Panc1 (cell line): ENCODE results near the gene VTN.
A peak's percentile ranks its signal among the peaks of the same experiment; 100 is the strongest.

ENCODE experiments used
- POLR2AphosphoS5 ChIP-seq: IDR thresholded peaks from 2 replicates; pipeline ENCODE4 v1.6.1; 2012; ENCODE audit warnings: mild to moderate bottlenecking, low read depth, low read length, moderate library complexity
- SIN3A ChIP-seq: IDR thresholded peaks from 2 replicates; pipeline ENCODE4 v1.6.1; 2012; ENCODE audit warnings: low read depth, mild to moderate bottlenecking, low read length, moderate library complexity, borderline replicate concordance; ENCODE audit not compliant: insufficient read depth
- TF ChIP-seq, protein P1 (sequence below): fragments of 450-650 bp; IDR thresholded peaks from 2 replicates; pipeline ENCODE4 v1.5.1; 2017; ENCODE audit warnings: mild to moderate bottlenecking
- TF ChIP-seq, protein P2 (sequence below), 2 experiments: IDR thresholded peaks; 2 replicates each; pipeline ENCODE4 v1.6.1; 2011 to 2012; ENCODE audit warnings: low read depth in 2 of 2, control low read depth in 1 of 2, low read length in 1 of 2, mild to moderate bottlenecking in 1 of 2, moderate library complexity in 1 of 2; ENCODE audit not compliant: insufficient read depth in 1 of 2

DNA sequence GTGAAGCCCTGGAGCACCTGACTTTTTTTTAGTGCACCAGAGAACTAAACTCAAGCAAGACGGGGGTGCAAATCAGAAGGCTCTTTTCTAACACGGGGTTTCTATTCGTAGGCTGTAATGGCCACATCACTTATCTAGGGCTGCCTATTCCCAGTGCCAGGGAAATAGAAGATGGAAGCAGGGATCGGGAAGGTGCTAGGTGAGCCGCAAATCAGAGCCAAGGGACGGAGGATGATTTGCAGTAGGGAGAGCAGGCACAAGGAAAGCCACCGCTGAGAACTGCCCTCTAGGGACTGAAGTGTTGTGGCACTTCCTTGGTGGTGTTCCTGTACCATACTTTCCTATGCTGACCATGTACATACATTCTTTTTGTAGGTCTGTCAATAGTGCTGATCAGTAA, 43.7 kb upstream of the VTN start:
- TF ChIP-seq, protein P1, sequence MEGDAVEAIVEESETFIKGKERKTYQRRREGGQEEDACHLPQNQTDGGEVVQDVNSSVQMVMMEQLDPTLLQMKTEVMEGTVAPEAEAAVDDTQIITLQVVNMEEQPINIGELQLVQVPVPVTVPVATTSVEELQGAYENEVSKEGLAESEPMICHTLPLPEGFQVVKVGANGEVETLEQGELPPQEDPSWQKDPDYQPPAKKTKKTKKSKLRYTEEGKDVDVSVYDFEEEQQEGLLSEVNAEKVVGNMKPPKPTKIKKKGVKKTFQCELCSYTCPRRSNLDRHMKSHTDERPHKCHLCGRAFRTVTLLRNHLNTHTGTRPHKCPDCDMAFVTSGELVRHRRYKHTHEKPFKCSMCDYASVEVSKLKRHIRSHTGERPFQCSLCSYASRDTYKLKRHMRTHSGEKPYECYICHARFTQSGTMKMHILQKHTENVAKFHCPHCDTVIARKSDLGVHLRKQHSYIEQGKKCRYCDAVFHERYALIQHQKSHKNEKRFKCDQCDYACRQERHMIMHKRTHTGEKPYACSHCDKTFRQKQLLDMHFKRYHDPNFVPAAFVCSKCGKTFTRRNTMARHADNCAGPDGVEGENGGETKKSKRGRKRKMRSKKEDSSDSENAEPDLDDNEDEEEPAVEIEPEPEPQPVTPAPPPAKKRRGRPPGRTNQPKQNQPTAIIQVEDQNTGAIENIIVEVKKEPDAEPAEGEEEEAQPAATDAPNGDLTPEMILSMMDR: peak; percentile 12; the same call in 1 of the 2 replicates
- TF ChIP-seq SIN3A: no peak
- no peak for TF ChIP-seq POLR2AphosphoS5
- TF ChIP-seq, protein P2, sequence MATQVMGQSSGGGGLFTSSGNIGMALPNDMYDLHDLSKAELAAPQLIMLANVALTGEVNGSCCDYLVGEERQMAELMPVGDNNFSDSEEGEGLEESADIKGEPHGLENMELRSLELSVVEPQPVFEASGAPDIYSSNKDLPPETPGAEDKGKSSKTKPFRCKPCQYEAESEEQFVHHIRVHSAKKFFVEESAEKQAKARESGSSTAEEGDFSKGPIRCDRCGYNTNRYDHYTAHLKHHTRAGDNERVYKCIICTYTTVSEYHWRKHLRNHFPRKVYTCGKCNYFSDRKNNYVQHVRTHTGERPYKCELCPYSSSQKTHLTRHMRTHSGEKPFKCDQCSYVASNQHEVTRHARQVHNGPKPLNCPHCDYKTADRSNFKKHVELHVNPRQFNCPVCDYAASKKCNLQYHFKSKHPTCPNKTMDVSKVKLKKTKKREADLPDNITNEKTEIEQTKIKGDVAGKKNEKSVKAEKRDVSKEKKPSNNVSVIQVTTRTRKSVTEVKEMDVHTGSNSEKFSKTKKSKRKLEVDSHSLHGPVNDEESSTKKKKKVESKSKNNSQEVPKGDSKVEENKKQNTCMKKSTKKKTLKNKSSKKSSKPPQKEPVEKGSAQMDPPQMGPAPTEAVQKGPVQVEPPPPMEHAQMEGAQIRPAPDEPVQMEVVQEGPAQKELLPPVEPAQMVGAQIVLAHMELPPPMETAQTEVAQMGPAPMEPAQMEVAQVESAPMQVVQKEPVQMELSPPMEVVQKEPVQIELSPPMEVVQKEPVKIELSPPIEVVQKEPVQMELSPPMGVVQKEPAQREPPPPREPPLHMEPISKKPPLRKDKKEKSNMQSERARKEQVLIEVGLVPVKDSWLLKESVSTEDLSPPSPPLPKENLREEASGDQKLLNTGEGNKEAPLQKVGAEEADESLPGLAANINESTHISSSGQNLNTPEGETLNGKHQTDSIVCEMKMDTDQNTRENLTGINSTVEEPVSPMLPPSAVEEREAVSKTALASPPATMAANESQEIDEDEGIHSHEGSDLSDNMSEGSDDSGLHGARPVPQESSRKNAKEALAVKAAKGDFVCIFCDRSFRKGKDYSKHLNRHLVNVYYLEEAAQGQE (IDR thresholded peaks at IDR 0.05; ENCODE audit: insufficient read depth in 1 of 2, low read depth in 2 of 2, low read length in 1 of 2): no peak
